SU-DHL-6 (cell line): Measurements from ENCODE around the gene SPATA32.

Experiments used
- H2AFZ ChIP-seq: fragments of 200-600 bp; sonication (generic); 2 replicates; pipeline ENCODE4 v1.6.1; 2014; ENCODE audit warnings: low read depth, mild to moderate bottlenecking, moderate library complexity, mixed read lengths, antibody characterized with exemption, low read length; ENCODE audit not compliant: severe bottlenecking
- H3F3A ChIP-seq: fragments of 200-600 bp; shearing (Covaris generic); 2 replicates; pipeline ENCODE4 v1.6.0; 2016; ENCODE audit warnings: antibody characterized with exemption, mild to moderate bottlenecking; ENCODE audit not compliant: insufficient read depth
- H3K27ac ChIP-seq: fragments of 200-600 bp; sonication (generic); 2 replicates; pipeline ENCODE4 v1.5.1; 2016; ENCODE audit warnings: low read depth, mild to moderate bottlenecking, low read length, moderate library complexity, mixed read lengths
- H3K27me3 ChIP-seq: fragments of 200-600 bp; sonication (generic), shearing (Covaris generic); 2 replicates; pipeline ENCODE4 v1.6.0; 2014; ENCODE audit warnings: mild to moderate bottlenecking, low read length
- H3K36me3 ChIP-seq: fragments of 200-600 bp; sonication (generic); 2 replicates; pipeline ENCODE4 v1.6.1; 2014; ENCODE audit warnings: mild to moderate bottlenecking, low read length, mixed read lengths
- H3K4me2 ChIP-seq: fragments of 300-600, 200-600 bp; shearing (Covaris generic), sonication (generic); 2 replicates; pipeline ENCODE4 v1.6.0; 2014; ENCODE audit warnings: low read length, low read depth, mild to moderate bottlenecking; ENCODE audit not compliant: poor library complexity, severe bottlenecking
- H3K4me3 ChIP-seq: fragments of 200-600 bp; sonication (generic); 2 replicates; pipeline ENCODE4 v1.5.1; 2014; ENCODE audit warnings: antibody characterized with exemption, low read length, mild to moderate bottlenecking, mixed read lengths; ENCODE audit not compliant: insufficient read depth, poor library complexity, severe bottlenecking
- H3K79me2 ChIP-seq: fragments of 200-600 bp; sonication (generic); 2 replicates; pipeline ENCODE4 v1.6.1; 2014; ENCODE audit warnings: mild to moderate bottlenecking, low read length, moderate library complexity; ENCODE audit not compliant: insufficient read depth
- H3K9ac ChIP-seq: fragments of 200-600 bp; sonication (generic); 2 replicates; pipeline ENCODE4 v1.7.0; 2014; ENCODE audit warnings: mild to moderate bottlenecking, low read length
- H3K9me2 ChIP-seq: fragments of 200-600 bp; sonication (generic); replicated peaks from 2 replicates; pipeline ENCODE4 v1.6.1; 2014; ENCODE audit warnings: low read length; ENCODE audit not compliant: insufficient read depth
- H3K9me3 ChIP-seq: fragments of 200-600 bp; sonication (generic); 2 replicates; pipeline ENCODE4 v1.6.1; 2014; ENCODE audit warnings: low read length, mixed read lengths; ENCODE audit not compliant: insufficient read depth
- H4K20me1 ChIP-seq: fragments of 200-600 bp; sonication (generic); 2 replicates; pipeline ENCODE4 v1.6.1; 2014; ENCODE audit warnings: low read depth, mild to moderate bottlenecking, antibody characterized with exemption, low read length, moderate library complexity, mixed read lengths
- EZH2phosphoT487 ChIP-seq: fragments of 200-600 bp; sonication (generic), shearing (Covaris generic); conservative IDR thresholded peaks from 2 replicates; pipeline ENCODE4 v1.6.1; 2018; ENCODE audit warnings: mild to moderate bottlenecking, antibody characterized with exemption, low read length, moderate library complexity, mixed read lengths
- TF ChIP-seq, protein P1 (sequence below): fragments of 200-600 bp; sonication (generic); IDR thresholded peaks from one replicate; pipeline ENCODE4 v1.5.1; 2017; ENCODE audit warnings: antibody characterized with exemption, mild to moderate bottlenecking, low read length, moderate library complexity; ENCODE audit not compliant: insufficient read depth, poor library complexity, severe bottlenecking

Gene SPATA32

DNA sequence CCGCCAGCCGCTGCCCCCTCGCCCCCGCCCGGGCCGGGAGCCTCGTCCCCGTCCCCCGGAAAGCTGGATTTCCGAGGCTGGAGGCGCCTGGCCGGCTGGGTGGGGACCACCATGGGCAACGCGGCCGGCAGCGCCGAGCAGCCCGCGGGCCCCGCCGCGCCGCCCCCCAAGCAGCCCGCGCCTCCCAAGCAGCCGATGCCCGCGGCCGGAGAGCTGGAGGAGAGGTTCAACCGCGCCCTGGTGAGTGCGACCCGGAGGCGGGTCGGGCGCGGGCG is 39.9 kb downstream of the SPATA32 start:
- H3K9ac ChIP-seq, result peak overlapping the region; percentile 98
- H4K20me1 ChIP-seq, result no peaks in the 10 kb centered on the region
- no peaks in the 10 kb centered on the region for H3K9me3 ChIP-seq
- H3K9me2 ChIP-seq, result no peaks in the 10 kb centered on the region
- no peak for TF ChIP-seq EZH2phosphoT487
- TF ChIP-seq, protein P1, sequence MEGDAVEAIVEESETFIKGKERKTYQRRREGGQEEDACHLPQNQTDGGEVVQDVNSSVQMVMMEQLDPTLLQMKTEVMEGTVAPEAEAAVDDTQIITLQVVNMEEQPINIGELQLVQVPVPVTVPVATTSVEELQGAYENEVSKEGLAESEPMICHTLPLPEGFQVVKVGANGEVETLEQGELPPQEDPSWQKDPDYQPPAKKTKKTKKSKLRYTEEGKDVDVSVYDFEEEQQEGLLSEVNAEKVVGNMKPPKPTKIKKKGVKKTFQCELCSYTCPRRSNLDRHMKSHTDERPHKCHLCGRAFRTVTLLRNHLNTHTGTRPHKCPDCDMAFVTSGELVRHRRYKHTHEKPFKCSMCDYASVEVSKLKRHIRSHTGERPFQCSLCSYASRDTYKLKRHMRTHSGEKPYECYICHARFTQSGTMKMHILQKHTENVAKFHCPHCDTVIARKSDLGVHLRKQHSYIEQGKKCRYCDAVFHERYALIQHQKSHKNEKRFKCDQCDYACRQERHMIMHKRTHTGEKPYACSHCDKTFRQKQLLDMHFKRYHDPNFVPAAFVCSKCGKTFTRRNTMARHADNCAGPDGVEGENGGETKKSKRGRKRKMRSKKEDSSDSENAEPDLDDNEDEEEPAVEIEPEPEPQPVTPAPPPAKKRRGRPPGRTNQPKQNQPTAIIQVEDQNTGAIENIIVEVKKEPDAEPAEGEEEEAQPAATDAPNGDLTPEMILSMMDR, result no peak
- no peaks in the 10 kb centered on the region for H3K27me3 ChIP-seq
- H3K4me3 ChIP-seq, result peak overlapping the region; percentile 85
- peaks cover 50% of the 10 kb centered on the region for H3K79me2 ChIP-seq
- no peak overlapping the region for H2AFZ ChIP-seq
- peak overlapping the region; percentile 99 for H3K27ac ChIP-seq
- H3F3A ChIP-seq, result peaks cover 61% of the 10 kb centered on the region
- H3K4me2 ChIP-seq, result peak overlapping the region; percentile 92
- no peaks in the 10 kb centered on the region for H3K36me3 ChIP-seq

DNA sequence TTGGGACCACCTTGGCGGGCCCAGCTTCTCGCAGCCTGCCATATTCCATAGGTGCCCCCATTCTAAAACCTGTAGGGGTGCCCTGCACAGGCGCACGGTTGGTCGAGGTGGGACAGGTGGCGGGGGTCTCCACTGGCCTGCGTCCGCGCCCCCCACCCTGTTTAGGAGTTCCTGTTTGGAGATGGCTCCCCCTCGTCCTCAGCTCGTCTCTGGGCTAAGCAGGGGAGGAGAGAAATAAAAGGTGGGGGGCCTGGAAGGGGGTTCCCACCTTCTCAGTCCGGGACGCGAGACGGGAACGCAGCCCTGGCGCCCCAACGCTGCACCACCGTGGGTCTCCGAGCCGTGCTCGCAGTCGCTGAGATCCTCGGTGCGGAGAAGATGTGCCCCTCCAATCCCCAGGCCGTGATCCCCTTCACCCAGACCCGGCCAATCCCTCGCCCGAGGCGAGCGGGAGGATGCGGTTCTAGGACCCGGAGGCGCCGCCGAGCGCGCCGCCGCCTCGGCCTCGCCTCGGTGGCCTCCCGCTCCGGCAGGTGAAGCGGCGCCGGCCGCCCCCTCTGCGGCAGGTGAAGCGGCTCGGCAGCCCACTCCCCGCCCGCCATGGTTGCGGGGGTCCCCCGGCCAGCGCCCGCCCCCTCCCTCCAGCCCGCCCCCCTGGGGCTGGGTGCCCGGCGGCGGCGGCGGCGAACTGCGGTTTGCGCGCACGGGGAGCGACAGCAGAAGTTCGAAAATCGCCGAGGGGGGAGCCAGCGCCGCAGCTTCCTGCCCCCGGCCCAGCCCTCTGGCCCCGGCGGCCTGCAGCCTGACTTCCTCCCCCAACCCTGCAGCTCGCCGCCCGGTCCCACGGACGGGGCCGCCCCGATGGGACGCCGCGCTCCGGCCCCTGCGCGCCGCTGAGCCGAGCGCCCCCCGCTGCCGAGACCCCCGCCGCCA is 40.5 kb downstream of the SPATA32 start, which contains the start of gene FMNL1:
TSS of gene FMNL1 (plus strand) at position 805 of the 933 bp plus-strand sequence. CDS start 240 bp downstream, outside the sequence.
- H3K79me2 ChIP-seq, result peaks cover 44% of the 10 kb centered on the region
- H3F3A ChIP-seq, result peaks cover 55% of the 10 kb centered on the region
- 0 out of 2 replicates have a peak, but pooled peaks cover 5% of the 10 kb centered on the region for H3K36me3 ChIP-seq
- H4K20me1 ChIP-seq, result no peaks in the 10 kb centered on the region
- TF ChIP-seq EZH2phosphoT487, result no peak
- TF ChIP-seq, protein P1, result no peak
- no peak within 1 kb of the TSS for H2AFZ ChIP-seq
- H3K9me3 ChIP-seq, result no peaks in the 10 kb centered on the region
- peak within 1 kb of the TSS; percentile 85 for H3K4me3 ChIP-seq
- H3K4me2 ChIP-seq, result peak within 1 kb of the TSS; percentile 92
- no peaks in the 10 kb centered on the region for H3K27me3 ChIP-seq
- peak within 1 kb of the TSS; percentile 99 for H3K27ac ChIP-seq
- H3K9me2 ChIP-seq, result no peaks in the 10 kb centered on the region
- H3K9ac ChIP-seq, result peak within 1 kb of the TSS; percentile 98

DNA sequence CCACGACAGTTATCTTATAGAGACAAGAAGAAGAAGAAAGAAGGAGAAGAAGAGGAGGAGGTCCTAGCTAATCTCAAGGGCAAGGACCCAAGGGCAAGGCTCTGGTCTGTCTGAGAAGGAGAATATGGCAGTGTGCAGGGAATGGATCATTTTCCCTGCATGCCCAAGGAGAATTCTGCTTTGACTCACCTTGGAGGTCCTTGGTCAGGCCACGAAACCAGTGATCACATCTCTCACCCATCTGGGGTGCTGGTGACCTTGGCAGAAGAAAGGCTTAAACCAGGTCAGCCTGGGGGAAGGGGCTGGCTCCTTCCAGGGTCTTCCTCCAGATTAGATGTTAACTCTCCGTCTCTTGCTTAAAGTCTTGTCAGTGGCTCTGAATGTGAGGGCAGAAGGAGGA is 41.8 kb downstream of the SPATA32 start:
- no peaks in the 10 kb centered on the region for H3K9me3 ChIP-seq
- TF ChIP-seq, protein P1, result no peak
- peak overlapping the region; percentile 98 for H3K9ac ChIP-seq
- peak overlapping the region; percentile 92 for H3K4me2 ChIP-seq
- H3K27me3 ChIP-seq, result no peaks in the 10 kb centered on the region
- H3K79me2 ChIP-seq, result peaks cover 40% of the 10 kb centered on the region
- H3K4me3 ChIP-seq, result no peak overlapping the region
- 0 out of 2 replicates have a peak, but pooled peaks cover 5% of the 10 kb centered on the region for H3K36me3 ChIP-seq
- peak overlapping the region; percentile 99 for H3K27ac ChIP-seq
- H2AFZ ChIP-seq, result no peak overlapping the region
- no peaks in the 10 kb centered on the region for H3K9me2 ChIP-seq
- no peaks in the 10 kb centered on the region for H4K20me1 ChIP-seq
- H3F3A ChIP-seq, result peaks cover 44% of the 10 kb centered on the region
